ENCODE measurements around the gene C3orf49.

DNA sequence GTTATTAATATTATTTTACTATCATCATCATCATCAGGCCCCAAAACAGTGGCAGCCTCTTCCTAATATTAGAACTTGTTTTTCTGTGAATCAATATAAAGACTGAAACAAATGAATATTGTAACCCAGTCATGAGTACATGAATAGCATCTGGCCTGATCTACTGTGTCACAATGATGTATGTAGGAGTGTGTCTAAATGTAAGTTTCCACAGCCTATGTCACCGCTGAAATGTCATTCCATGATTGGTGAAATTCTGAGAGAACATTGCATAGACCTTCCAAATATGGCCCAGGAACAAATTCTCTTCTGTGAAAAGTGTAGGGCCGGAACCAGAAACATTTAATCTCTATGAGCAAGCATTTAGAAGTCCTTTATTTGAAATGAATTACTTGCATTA lies 20.6 kb upstream of the C3orf49 start:
- TF ChIP-seq, protein P1, sequence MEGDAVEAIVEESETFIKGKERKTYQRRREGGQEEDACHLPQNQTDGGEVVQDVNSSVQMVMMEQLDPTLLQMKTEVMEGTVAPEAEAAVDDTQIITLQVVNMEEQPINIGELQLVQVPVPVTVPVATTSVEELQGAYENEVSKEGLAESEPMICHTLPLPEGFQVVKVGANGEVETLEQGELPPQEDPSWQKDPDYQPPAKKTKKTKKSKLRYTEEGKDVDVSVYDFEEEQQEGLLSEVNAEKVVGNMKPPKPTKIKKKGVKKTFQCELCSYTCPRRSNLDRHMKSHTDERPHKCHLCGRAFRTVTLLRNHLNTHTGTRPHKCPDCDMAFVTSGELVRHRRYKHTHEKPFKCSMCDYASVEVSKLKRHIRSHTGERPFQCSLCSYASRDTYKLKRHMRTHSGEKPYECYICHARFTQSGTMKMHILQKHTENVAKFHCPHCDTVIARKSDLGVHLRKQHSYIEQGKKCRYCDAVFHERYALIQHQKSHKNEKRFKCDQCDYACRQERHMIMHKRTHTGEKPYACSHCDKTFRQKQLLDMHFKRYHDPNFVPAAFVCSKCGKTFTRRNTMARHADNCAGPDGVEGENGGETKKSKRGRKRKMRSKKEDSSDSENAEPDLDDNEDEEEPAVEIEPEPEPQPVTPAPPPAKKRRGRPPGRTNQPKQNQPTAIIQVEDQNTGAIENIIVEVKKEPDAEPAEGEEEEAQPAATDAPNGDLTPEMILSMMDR (IDR thresholded peaks at IDR 0.05; ENCODE audit: borderline replicate concordance, extremely low read depth, low read length, poor library complexity, severe bottlenecking), result no peak
- TF ChIP-seq EZH2 (IDR thresholded peaks at IDR 0.05; ENCODE audit: borderline replicate concordance, low read depth, low read length, severe bottlenecking), result no peak

All from DND-41 (cell line).